Transverse colon (tissue), 4 donors: ENCODE results near the gene LAMB1.
A peak's percentile ranks its signal among the peaks of the same experiment; 100 is the strongest.

Experiments used
- POLR2AphosphoS5 ChIP-seq, 3 donors: sonication (generic); formaldehyde crosslinking; IDR thresholded peaks; one replicate each; pipeline ENCODE4 v1.6.1; 2016; ENCODE audit warnings: antibody characterized with exemption in 3 of 3
- TF ChIP-seq, protein P1 (sequence below), 5 experiments: fragments of 200-600 bp in 3 of 5; fragments of 450-650 bp in 2 of 5; sonication (generic) in 3 of 5; IDR thresholded peaks; 1 replicate in 2 of 5; 2 replicates in 3 of 5; pipeline ENCODE4 v1.5.1; 2016 to 2017; ENCODE audit warnings: antibody characterized with exemption in 5 of 5, inconsistent platforms in 3 of 5, mild to moderate bottlenecking in 2 of 5, moderate library complexity in 1 of 5

DNA sequence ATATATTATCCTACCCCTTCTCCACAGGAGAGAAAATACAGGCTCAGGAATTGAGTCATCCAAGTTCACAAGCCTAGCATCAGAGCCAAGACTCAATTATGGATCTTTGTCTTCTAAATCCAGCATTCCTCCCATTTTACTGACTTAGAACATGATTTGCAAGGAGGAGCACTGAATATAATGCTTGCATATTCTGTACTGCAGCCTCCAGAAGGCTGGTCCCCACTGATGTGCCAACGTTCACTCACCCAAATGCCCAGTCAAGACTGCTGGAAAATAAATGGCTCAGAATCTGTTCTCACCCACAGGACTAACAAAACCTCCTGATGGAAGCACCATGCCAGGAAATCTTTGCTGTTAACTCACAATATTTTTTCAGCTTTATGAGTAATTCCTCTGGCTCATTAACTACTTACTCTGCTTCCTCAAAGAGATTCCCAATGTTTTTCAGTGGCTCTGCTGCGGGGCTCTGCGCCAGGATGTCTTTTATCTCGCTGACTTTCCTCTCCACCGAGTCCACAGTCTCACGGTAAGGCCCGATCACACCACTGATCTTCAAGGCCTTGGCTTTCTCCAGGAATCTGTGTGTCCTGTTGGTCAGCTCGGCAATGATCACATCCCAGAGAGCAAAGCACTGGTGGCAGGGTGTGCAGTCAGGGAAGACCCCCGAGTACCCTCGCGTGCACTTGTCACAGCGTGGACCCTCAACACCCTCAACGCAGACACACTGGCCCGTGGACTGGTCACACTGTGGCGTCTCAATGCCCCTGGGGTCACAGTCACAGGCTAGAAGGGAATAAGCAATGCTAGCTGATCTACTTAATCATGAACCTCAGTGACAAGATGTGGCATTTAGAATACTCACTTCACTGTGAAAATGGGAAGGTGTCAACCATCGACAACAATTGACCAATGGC is 63.1 kb downstream of the LAMB1 start:
- TF ChIP-seq POLR2AphosphoS5 (IDR thresholded peaks at IDR 0.05) = peak; percentile 27 to 60 (median 43)
- TF ChIP-seq, protein P1, sequence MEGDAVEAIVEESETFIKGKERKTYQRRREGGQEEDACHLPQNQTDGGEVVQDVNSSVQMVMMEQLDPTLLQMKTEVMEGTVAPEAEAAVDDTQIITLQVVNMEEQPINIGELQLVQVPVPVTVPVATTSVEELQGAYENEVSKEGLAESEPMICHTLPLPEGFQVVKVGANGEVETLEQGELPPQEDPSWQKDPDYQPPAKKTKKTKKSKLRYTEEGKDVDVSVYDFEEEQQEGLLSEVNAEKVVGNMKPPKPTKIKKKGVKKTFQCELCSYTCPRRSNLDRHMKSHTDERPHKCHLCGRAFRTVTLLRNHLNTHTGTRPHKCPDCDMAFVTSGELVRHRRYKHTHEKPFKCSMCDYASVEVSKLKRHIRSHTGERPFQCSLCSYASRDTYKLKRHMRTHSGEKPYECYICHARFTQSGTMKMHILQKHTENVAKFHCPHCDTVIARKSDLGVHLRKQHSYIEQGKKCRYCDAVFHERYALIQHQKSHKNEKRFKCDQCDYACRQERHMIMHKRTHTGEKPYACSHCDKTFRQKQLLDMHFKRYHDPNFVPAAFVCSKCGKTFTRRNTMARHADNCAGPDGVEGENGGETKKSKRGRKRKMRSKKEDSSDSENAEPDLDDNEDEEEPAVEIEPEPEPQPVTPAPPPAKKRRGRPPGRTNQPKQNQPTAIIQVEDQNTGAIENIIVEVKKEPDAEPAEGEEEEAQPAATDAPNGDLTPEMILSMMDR (IDR thresholded peaks at IDR 0.05) = no peak
